HepG2 (cell line): Measurements from ENCODE around the gene L3MBTL4. TPM values are rescaled to one million over a fixed set of nuclear protein-coding genes. Genes with fewer than 3 reads are reported as not detected.
A peak's percentile ranks its signal among the peaks of the same experiment; 100 is the strongest.

Experiments
- BCL6 ChIP-seq: IDR thresholded peaks from 2 replicates; pipeline ENCODE4 v1.6.1; 2016; ENCODE audit warnings: missing genetic modification reagents, missing compliant biosample characterization
- DNMT1 ChIP-seq: sonication (generic); formaldehyde crosslinking; IDR thresholded peaks from 2 replicates; pipeline ENCODE4 v1.5.1; 2020; ENCODE audit warnings: mild to moderate bottlenecking, missing genetic modification reagents
- EZH2 ChIP-seq: conservative IDR thresholded peaks from 2 replicates; pipeline ENCODE4 v1.6.1; 2012; ENCODE audit warnings: mild to moderate bottlenecking, low read depth, low read length, moderate library complexity
- HIVEP1 ChIP-seq: sonication (generic); formaldehyde crosslinking; IDR thresholded peaks from 2 replicates; pipeline ENCODE4 v1.4.0; 2020; ENCODE audit warnings: mild to moderate bottlenecking, missing genetic modification reagents
- MATR3 ChIP-seq: sonication (generic); formaldehyde crosslinking; IDR thresholded peaks from 2 replicates; pipeline ENCODE4 v1.4.0; 2020; ENCODE audit warnings: missing genetic modification reagents
- PLRG1 ChIP-seq: fragments of 450-650 bp; conservative IDR thresholded peaks from 2 replicates; pipeline ENCODE4 v1.6.1; 2016
- REPIN1 ChIP-seq: sonication (generic); formaldehyde crosslinking; IDR thresholded peaks from 2 replicates; pipeline ENCODE4 v1.8.0; 2022; ENCODE audit warnings: missing genetic modification reagents, low read depth, mild to moderate bottlenecking, borderline replicate concordance
- SKI ChIP-seq: fragments of 450-650 bp; IDR thresholded peaks from one replicate; pipeline ENCODE4 v1.6.1; 2018; ENCODE audit warnings: mild to moderate bottlenecking; ENCODE audit not compliant: partially characterized antibody
- SMYD3 ChIP-seq: sonication (generic); formaldehyde crosslinking; IDR thresholded peaks from 2 replicates; pipeline ENCODE4 v1.8.1; 2023; ENCODE audit warnings: mild to moderate bottlenecking, missing genetic modification reagents
- TBX2 ChIP-seq: sonication (generic); formaldehyde crosslinking; IDR thresholded peaks from 2 replicates; pipeline ENCODE4 v1.5.0; 2020; ENCODE audit warnings: missing genetic modification reagents, mild to moderate bottlenecking, borderline replicate concordance
- TEAD3 ChIP-seq: optimal IDR thresholded peaks from 2 replicates; pipeline ENCODE3; 2016; ENCODE audit warnings: borderline replicate concordance
- ZNF292 ChIP-seq: sonication (generic); formaldehyde crosslinking; IDR thresholded peaks from 2 replicates; pipeline ENCODE4 v1.8.1; 2022; ENCODE audit warnings: mild to moderate bottlenecking, low read depth, missing genetic modification reagents, borderline replicate concordance
- ZNF451 ChIP-seq: sonication (generic); formaldehyde crosslinking; IDR thresholded peaks from 2 replicates; pipeline ENCODE4 v1.5.0; 2020; ENCODE audit warnings: mild to moderate bottlenecking, missing genetic modification reagents
- ZSCAN21 ChIP-seq: sonication (generic); formaldehyde crosslinking; IDR thresholded peaks from 2 replicates; pipeline ENCODE4 v1.8.0; 2022; ENCODE audit warnings: mild to moderate bottlenecking, missing genetic modification reagents, moderate library complexity, borderline replicate concordance
- polyA plus RNA-seq, 8 experiments: library from polyadenylated mRNA; depleted of rRNA in 3 of 8; stranded (reverse) in 7 of 8; unstranded in 1 of 8; fragments of >200 nt; fragmentation: Illumina TruSeq in 4 of 8; extraction: Trizol in 4 of 8; gene quantifications; 2 replicates each; pipeline versions ENCODE4 v1.2.1 to v1.2.3, GENCODE V29; 2011 to 2016; ENCODE audit warnings: low read depth in 4 of 8, missing spikeins in 1 of 8, mixed read lengths in 1 of 8; ENCODE audit not compliant: insufficient read depth in 1 of 8
- total RNA-seq, 5 experiments: library from RNA; depleted of rRNA; stranded (reverse); fragments of >200 nt; fragmentation: Illumina TruSeq; extraction: Trizol; gene quantifications; 2 replicates each; pipeline ENCODE4 v1.2.3, GENCODE V29; 2016; ENCODE audit warnings: low read depth in 1 of 5
- TF ChIP-seq, protein P1 (sequence below): sonication (generic); formaldehyde crosslinking; IDR thresholded peaks from 2 replicates; pipeline ENCODE4 v1.4.0; 2020; ENCODE audit warnings: missing genetic modification reagents
- TF ChIP-seq, protein P2 (sequence below): IDR thresholded peaks from 2 replicates; pipeline ENCODE4 v1.6.1; 2016; ENCODE audit warnings: control low read depth
- TF ChIP-seq, protein P3 (sequence below): sonication (generic); formaldehyde crosslinking; IDR thresholded peaks from 2 replicates; pipeline ENCODE4 v1.5.1; 2020; ENCODE audit warnings: missing genetic modification reagents, mild to moderate bottlenecking, borderline replicate concordance
- TF ChIP-seq, protein P4 (sequence below): sonication (generic); formaldehyde crosslinking; IDR thresholded peaks from 2 replicates; pipeline ENCODE4 v1.5.0; 2020; ENCODE audit warnings: missing genetic modification reagents, mild to moderate bottlenecking, borderline replicate concordance
- TF ChIP-seq, protein P5 (sequence below): sonication (generic); formaldehyde crosslinking; IDR thresholded peaks from 2 replicates; pipeline ENCODE4 v1.4.0; 2020; ENCODE audit warnings: mild to moderate bottlenecking, low read depth, missing genetic modification reagents
- TF ChIP-seq, protein P6 (sequence below): sonication (generic); formaldehyde crosslinking; IDR thresholded peaks from 2 replicates; pipeline ENCODE4 v1.5.0; 2020; ENCODE audit warnings: missing genetic modification reagents

L3MBTL4 gene
- total and polyA plus RNA-seq, 2 of the 13 experiments (the other 11 are each of a cell fraction or from before 2014, with no cell fraction given): 10.8 to 13.3 TPM

DNA sequence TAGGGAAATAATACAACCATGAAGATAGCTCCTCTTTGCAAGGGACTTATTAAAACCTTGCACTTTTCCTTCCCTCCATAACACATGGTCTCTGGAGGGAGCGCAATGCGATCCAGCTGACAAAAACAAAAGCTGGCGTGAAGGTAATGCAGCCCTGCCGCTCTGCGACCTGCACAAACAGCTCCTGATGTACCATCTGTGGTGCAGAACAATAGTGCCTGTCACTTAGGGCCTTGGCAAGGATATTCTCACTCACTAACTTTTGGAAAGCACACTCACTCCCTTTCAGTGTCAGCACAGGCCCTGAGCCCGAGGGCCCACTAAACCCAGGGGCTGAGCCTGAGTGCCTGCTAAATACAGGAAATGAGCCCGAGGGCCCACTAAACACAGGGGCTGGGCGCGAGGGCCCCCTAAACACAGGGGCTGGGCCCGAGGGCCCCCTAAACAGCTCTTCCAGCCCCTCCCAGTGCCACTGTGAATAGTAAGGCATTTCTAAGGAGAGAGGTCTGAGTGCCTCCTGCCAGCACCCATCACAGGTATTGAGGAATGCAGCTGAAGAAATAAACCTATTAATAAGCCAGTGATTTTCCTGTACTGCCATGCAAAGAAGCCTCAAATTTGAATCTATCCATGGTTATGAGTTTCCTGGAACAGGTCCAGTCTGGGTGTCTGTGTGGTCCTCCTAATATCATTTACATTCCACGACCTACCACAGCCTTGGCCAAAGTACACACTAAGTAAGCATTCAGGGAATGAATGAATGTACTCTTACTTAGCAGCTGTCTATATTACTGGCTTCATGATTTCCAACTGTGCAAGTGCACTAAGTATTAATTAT is 9.3 kb downstream of the L3MBTL4 start (continued):
- TF ChIP-seq, protein P1, sequence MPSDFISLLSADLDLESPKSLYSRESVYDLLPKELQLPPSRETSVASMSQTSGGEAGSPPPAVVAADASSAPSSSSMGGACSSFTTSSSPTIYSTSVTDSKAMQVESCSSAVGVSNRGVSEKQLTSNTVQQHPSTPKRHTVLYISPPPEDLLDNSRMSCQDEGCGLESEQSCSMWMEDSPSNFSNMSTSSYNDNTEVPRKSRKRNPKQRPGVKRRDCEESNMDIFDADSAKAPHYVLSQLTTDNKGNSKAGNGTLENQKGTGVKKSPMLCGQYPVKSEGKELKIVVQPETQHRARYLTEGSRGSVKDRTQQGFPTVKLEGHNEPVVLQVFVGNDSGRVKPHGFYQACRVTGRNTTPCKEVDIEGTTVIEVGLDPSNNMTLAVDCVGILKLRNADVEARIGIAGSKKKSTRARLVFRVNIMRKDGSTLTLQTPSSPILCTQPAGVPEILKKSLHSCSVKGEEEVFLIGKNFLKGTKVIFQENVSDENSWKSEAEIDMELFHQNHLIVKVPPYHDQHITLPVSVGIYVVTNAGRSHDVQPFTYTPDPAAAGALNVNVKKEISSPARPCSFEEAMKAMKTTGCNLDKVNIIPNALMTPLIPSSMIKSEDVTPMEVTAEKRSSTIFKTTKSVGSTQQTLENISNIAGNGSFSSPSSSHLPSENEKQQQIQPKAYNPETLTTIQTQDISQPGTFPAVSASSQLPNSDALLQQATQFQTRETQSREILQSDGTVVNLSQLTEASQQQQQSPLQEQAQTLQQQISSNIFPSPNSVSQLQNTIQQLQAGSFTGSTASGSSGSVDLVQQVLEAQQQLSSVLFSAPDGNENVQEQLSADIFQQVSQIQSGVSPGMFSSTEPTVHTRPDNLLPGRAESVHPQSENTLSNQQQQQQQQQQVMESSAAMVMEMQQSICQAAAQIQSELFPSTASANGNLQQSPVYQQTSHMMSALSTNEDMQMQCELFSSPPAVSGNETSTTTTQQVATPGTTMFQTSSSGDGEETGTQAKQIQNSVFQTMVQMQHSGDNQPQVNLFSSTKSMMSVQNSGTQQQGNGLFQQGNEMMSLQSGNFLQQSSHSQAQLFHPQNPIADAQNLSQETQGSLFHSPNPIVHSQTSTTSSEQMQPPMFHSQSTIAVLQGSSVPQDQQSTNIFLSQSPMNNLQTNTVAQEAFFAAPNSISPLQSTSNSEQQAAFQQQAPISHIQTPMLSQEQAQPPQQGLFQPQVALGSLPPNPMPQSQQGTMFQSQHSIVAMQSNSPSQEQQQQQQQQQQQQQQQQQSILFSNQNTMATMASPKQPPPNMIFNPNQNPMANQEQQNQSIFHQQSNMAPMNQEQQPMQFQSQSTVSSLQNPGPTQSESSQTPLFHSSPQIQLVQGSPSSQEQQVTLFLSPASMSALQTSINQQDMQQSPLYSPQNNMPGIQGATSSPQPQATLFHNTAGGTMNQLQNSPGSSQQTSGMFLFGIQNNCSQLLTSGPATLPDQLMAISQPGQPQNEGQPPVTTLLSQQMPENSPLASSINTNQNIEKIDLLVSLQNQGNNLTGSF (CRISPR knock-in tag): no peak
- TF ChIP-seq SMYD3 (CRISPR knock-in tag): no peak
- peak; percentile 56 for TF ChIP-seq SKI
- TF ChIP-seq, protein P2, sequence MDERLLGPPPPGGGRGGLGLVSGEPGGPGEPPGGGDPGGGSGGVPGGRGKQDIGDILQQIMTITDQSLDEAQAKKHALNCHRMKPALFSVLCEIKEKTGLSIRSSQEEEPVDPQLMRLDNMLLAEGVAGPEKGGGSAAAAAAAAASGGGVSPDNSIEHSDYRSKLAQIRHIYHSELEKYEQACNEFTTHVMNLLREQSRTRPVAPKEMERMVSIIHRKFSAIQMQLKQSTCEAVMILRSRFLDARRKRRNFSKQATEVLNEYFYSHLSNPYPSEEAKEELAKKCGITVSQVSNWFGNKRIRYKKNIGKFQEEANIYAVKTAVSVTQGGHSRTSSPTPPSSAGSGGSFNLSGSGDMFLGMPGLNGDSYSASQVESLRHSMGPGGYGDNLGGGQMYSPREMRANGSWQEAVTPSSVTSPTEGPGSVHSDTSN (CRISPR knock-in tag): no peak
- no peak for TF ChIP-seq PLRG1
- no peak for TF ChIP-seq EZH2
- peak; percentile 93 for TF ChIP-seq TEAD3
- TF ChIP-seq, protein P3, sequence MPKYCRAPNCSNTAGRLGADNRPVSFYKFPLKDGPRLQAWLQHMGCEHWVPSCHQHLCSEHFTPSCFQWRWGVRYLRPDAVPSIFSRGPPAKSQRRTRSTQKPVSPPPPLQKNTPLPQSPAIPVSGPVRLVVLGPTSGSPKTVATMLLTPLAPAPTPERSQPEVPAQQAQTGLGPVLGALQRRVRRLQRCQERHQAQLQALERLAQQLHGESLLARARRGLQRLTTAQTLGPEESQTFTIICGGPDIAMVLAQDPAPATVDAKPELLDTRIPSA (CRISPR knock-in tag): no peak
- no peak for TF ChIP-seq DNMT1 (CRISPR knock-in tag)
- peak; percentile 22; the same call in 1 of the 2 replicates for TF ChIP-seq TBX2 (CRISPR knock-in tag)
- no peak for TF ChIP-seq MATR3
- TF ChIP-seq, protein P4, sequence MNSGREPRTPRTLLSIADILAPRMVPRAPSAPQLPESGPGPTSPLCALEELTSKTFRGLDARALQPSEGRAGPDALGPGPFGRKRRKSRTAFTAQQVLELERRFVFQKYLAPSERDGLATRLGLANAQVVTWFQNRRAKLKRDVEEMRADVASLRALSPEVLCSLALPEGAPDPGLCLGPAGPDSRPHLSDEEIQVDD (CRISPR knock-in tag): no peak
- peak; percentile 74 for TF ChIP-seq BCL6 (CRISPR knock-in tag)
- TF ChIP-seq, protein P5, sequence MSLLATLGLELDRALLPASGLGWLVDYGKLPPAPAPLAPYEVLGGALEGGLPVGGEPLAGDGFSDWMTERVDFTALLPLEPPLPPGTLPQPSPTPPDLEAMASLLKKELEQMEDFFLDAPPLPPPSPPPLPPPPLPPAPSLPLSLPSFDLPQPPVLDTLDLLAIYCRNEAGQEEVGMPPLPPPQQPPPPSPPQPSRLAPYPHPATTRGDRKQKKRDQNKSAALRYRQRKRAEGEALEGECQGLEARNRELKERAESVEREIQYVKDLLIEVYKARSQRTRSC: no peak
- TF ChIP-seq REPIN1 (CRISPR knock-in tag): no peak
- TF ChIP-seq HIVEP1: no peak
- TF ChIP-seq, protein P6, sequence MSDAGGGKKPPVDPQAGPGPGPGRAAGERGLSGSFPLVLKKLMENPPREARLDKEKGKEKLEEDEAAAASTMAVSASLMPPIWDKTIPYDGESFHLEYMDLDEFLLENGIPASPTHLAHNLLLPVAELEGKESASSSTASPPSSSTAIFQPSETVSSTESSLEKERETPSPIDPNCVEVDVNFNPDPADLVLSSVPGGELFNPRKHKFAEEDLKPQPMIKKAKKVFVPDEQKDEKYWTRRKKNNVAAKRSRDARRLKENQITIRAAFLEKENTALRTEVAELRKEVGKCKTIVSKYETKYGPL (CRISPR knock-in tag): no peak
- TF ChIP-seq ZNF451: no peak
- no peak for TF ChIP-seq ZNF292 (CRISPR knock-in tag)
- no peak for TF ChIP-seq ZSCAN21 (CRISPR knock-in tag)
